K562 (cell line): ENCODE results near the gene RBM17. TPM values are rescaled to one million over a fixed set of nuclear protein-coding genes. Genes with fewer than 3 reads are reported as not detected.

Source experiments
- ATAC-seq: fragments of 200-7000 bp; cut with Tn5 transposase; 3 replicates; pipeline ENCODE4 v1.9.1; 2020; ENCODE audit warnings: moderate library complexity
- Bru-seq: library from RNA; stranded (reverse); fragments of 400-500 nt; gene quantifications from one replicate; lab custom pipeline; 2021; lab: Mats Ljungman, UMichigan
- BruChase-seq, 2 experiments: library from RNA; stranded (reverse); fragments of 400-500 nt; gene quantifications; one replicate each; lab custom pipeline; 2021; lab: Mats Ljungman, UMichigan
- BruUV-seq: library from RNA; stranded (reverse); fragments of 400-500 nt; replicated peaks from 2 replicates; lab custom pipeline; 2021; lab: Mats Ljungman, UMichigan
- CTCF ChIA-PET: fragments of 300-600 bp; formaldehyde crosslinking; extraction: SDS; loops from one replicate; lab custom pipeline; 2021; ENCODE audit warnings: low intra/inter-chr PET ratio; lab: Yijun Ruan, JAX
- POLR2A ChIA-PET: fragments of 300-600, 350-650 bp; sonication (Branson Sonifier 250); formaldehyde crosslinking; extraction: SDS; loops from one replicate; lab custom pipeline; 2021; ENCODE audit warnings: antibody characterized with exemption, inconsistent platforms; lab: Yijun Ruan, JAX
- DNase-seq, 4 experiments: peaks; one replicate each; pipeline versions ENCODE4 v3.0.0 to v3.0.0-alpha.2; 2011 to 2018; ENCODE audit warnings: low spot score in 3 of 4, mixed read lengths in 3 of 4; ENCODE audit errors: extremely low read depth in 1 of 4
- FAIRE-seq: peaks from 2 replicates; lab custom pipeline; 2011; peaks lifted over from hg19 to GRCh38; lab: Jason Lieb, UNC
- H2AFZ ChIP-seq: 2 replicates; pipeline ENCODE4 v1.6.0; 2011; ENCODE audit warnings: low read depth, low read length, control low read depth, inconsistent platforms
- H3K27ac ChIP-seq: fragments of 200-600 bp; 3 replicates; pipeline ENCODE4 v1.8.0; 2011; ENCODE audit warnings: low read depth, mild to moderate bottlenecking, control low read depth, inconsistent platforms, low read length, moderate library complexity, mixed read lengths; ENCODE audit errors: extremely low read depth
- H3K27me3 ChIP-seq, 2 experiments: fragments of 300-600 bp in 1 of 2; 2 replicates in 1 of 2; 3 replicates in 1 of 2; pipeline versions ENCODE4 v1.6.0 to v1.8.0; 2011; ENCODE audit warnings: inconsistent platforms in 2 of 2, low read length in 2 of 2, mild to moderate bottlenecking in 1 of 2, mixed read lengths in 1 of 2, moderate library complexity in 1 of 2; ENCODE audit not compliant: control insufficient read depth in 2 of 2, insufficient read depth in 2 of 2
- H3K36me3 ChIP-seq: fragments of 300-600 bp; 3 replicates; pipeline ENCODE4 v1.8.0; 2011; ENCODE audit warnings: mild to moderate bottlenecking, low read length, inconsistent platforms; ENCODE audit not compliant: control insufficient read depth, insufficient read depth
- H3K4me1 ChIP-seq, 2 experiments: fragments of 200-600 bp in 1 of 2; replicated peaks in 1 of 2; 2 replicates in 1 of 2; 3 replicates in 1 of 2; pipeline versions ENCODE4 v1.5.1 to v1.8.0; 2011; ENCODE audit warnings: inconsistent platforms in 2 of 2, low read length in 2 of 2, mild to moderate bottlenecking in 1 of 2, mixed read lengths in 1 of 2, moderate library complexity in 1 of 2; ENCODE audit not compliant: control insufficient read depth in 2 of 2, insufficient read depth in 2 of 2
- H3K4me2 ChIP-seq: 2 replicates; pipeline ENCODE4 v1.6.1; 2011; ENCODE audit warnings: low read length, control low read depth, inconsistent platforms, mixed read lengths; ENCODE audit not compliant: insufficient read depth
- H3K4me3 ChIP-seq: fragments of 200-600 bp; sonication (generic), shearing (Covaris generic); 2 replicates; pipeline ENCODE4 v1.5.1; 2016; ENCODE audit warnings: control low read depth, inconsistent platforms
- H3K79me2 ChIP-seq: fragments of 200-600 bp; 3 replicates; pipeline ENCODE4 v1.8.0; 2011; ENCODE audit warnings: low read length, inconsistent platforms; ENCODE audit not compliant: control insufficient read depth, insufficient read depth
- H3K9ac ChIP-seq, 2 experiments: 2 replicates each; pipeline versions ENCODE4 v1.6.0 to v1.6.1; 2011; ENCODE audit warnings: low read depth in 2 of 2, low read length in 2 of 2, control low read depth in 1 of 2, inconsistent platforms in 1 of 2, mild to moderate bottlenecking in 1 of 2, mixed read lengths in 1 of 2; ENCODE audit not compliant: insufficient read depth in 1 of 2
- H3K9me1 ChIP-seq: one replicate; pipeline ENCODE4 v1.6.0; 2011; ENCODE audit warnings: inconsistent platforms, mild to moderate bottlenecking, low read length, moderate library complexity; ENCODE audit not compliant: control insufficient read depth, insufficient read depth
- H3K9me3 ChIP-seq: replicated peaks from 2 replicates; pipeline ENCODE4 v1.5.1; 2011; ENCODE audit warnings: low read depth, low read length, inconsistent platforms; ENCODE audit not compliant: control insufficient read depth, insufficient read depth
- H4K20me1 ChIP-seq: replicated peaks from 2 replicates; pipeline ENCODE4 v1.6.1; 2011; ENCODE audit warnings: low read length, inconsistent platforms, mixed read lengths; ENCODE audit not compliant: control insufficient read depth, insufficient read depth
- HCFC1 ChIP-seq: IDR thresholded peaks from 2 replicates; pipeline ENCODE4 v1.6.1; 2012; ENCODE audit warnings: low read depth, low read length, improper control_type of control experiment
- NUFIP1 ChIP-seq: fragments of 450-650 bp; IDR thresholded peaks from 2 replicates; pipeline ENCODE4 v1.6.1; 2018; ENCODE audit not compliant: partially characterized antibody
- ZEB2 ChIP-seq: fragments of 450-650 bp; IDR thresholded peaks from 2 replicates; pipeline ENCODE4 v1.6.1; 2016
- ZNF165 ChIP-seq: fragments of 250-450 bp; sonication (Bioruptor Pico); IDR thresholded peaks from 2 replicates; pipeline ENCODE4 v1.4.0; 2020; ENCODE audit warnings: borderline replicate concordance
- ZNF24 ChIP-seq: fragments of 450-650 bp; IDR thresholded peaks from 2 replicates; pipeline ENCODE4 v1.6.1; 2016
- WGBS: fragments of 100-300 bp; shearing (Covaris generic); methylation state at CpG from one replicate; pipeline ENCODE4 v1.1.6; 2016; ENCODE audit warnings: low coverage, mixed read lengths; ENCODE audit not compliant: insufficient coverage; ENCODE audit errors: missing lambda C conversion rate; 5-methylcytosine and 5-hydroxymethylcytosine counted together
- in situ Hi-C: fragments of 300-500 bp; cut with MboI; formaldehyde crosslinking; loops from 4 replicates; pipeline ENCODE4 v1.15.0; 2018; ENCODE audit warnings: inconsistent platforms, mixed read lengths
- intact Hi-C: fragments of 100-400 bp; cut with micrococcal nuclease; formaldehyde crosslinking; loops from 2 replicates; pipeline ENCODE4 v1.14.2; 2022
- long read RNA-seq, 3 experiments: library from polyadenylated mRNA in 2 of 3; library from RNA in 1 of 3; unstranded in 2 of 3; stranded (forward) in 1 of 3; transcript quantifications; one replicate each; pipeline ENCODE4 v2.0.0, GENCODE V29; 2019 to 2022
- polyA minus RNA-seq, 3 experiments: library from RNA; depleted of rRNA, polyadenylated mRNA; stranded (reverse); fragments of >200 nt; gene quantifications; 2 replicates each; pipeline ENCODE4 v1.2.3, GENCODE V29; 2011
- polyA plus RNA-seq, 8 experiments: library from polyadenylated mRNA; depleted of rRNA in 4 of 8; stranded (reverse) in 5 of 8; unstranded in 3 of 8; fragments of >200 nt; fragmentation: Nextera tagmentation in 2 of 8; fragmentation: Illumina TruSeq in 1 of 8; extraction: Ambion mirVana in 2 of 8; extraction: Trizol in 1 of 8; gene quantifications; 2 replicates each; pipeline versions ENCODE4 v1.2.1 to v1.2.3, GENCODE V29; 2011 to 2014; ENCODE audit warnings: inconsistent platforms in 1 of 8, missing spikeins in 1 of 8
- total RNA-seq, 7 experiments: library from RNA; depleted of rRNA in 6 of 7; stranded (reverse); fragments of >200 nt in 6 of 7; fragmentation: Illumina TruSeq in 2 of 7; extraction: Trizol in 2 of 7; gene quantifications; 2 replicates each; pipeline versions ENCODE4 v1.2.1 to v1.2.3, GENCODE V29; 2011 to 2021; ENCODE audit warnings: low replicate concordance in 1 of 7
- TF ChIP-seq, protein P1 (sequence below): sonication (generic); formaldehyde crosslinking; IDR thresholded peaks from 2 replicates; pipeline ENCODE4 v1.8.1; 2023; ENCODE audit warnings: mild to moderate bottlenecking, missing genetic modification reagents
- TF ChIP-seq, protein P2 (sequence below): IDR thresholded peaks from 2 replicates; pipeline ENCODE4 v1.6.1; 2011; ENCODE audit warnings: borderline replicate concordance, low read depth, mild to moderate bottlenecking, moderate library complexity, low read length; ENCODE audit not compliant: insufficient read depth, poor library complexity, severe bottlenecking

Gene RBM17, protein sequence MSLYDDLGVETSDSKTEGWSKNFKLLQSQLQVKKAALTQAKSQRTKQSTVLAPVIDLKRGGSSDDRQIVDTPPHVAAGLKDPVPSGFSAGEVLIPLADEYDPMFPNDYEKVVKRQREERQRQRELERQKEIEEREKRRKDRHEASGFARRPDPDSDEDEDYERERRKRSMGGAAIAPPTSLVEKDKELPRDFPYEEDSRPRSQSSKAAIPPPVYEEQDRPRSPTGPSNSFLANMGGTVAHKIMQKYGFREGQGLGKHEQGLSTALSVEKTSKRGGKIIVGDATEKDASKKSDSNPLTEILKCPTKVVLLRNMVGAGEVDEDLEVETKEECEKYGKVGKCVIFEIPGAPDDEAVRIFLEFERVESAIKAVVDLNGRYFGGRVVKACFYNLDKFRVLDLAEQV
- total RNA-seq (2011; cell fraction: chromatin; rRNA removed; ENCODE audit: low replicate concordance): 96.3 and 236 TPM in 2 replicates
- 32.2 and 43.0 TPM in 2 replicates for total RNA-seq (2011; cell fraction: nucleolus; rRNA removed)
- total RNA-seq (2011; cell fraction: nucleoplasm; rRNA removed): 66.7 and 73.8 TPM in 2 replicates
- total RNA-seq (2014; rRNA removed) (82.8 and 86.5 TPM in 2 replicates), total RNA-seq (2014; rRNA removed; fragmentation: Illumina TruSeq; extraction: Trizol) (124 and 148 TPM in 2 replicates), total RNA-seq (2015; rRNA removed; fragmentation: Illumina TruSeq; extraction: Trizol) (123 and 125 TPM in 2 replicates), total RNA-seq (2021) (144 and 145 TPM in 2 replicates), polyA plus RNA-seq (2011; rRNA removed) (51.7 and 53.2 TPM in 2 replicates), polyA plus RNA-seq (2014; fragmentation: Illumina TruSeq; extraction: Trizol) (194 and 217 TPM in 2 replicates), polyA plus RNA-seq (2014; fragmentation: Nextera tagmentation; extraction: Ambion mirVana) (10 to 100 TPM; 23.6 to 25.8 TPM), polyA plus RNA-seq (2014; rRNA removed) (139 and 141 TPM in 2 replicates), polyA minus RNA-seq (2011; rRNA and poly(A)+ RNA removed) (33.3 and 36.7 TPM in 2 replicates), Bru-seq, nascent RNA (percentile 92 among the genes with signal in this experiment), BruChase-seq, experiment 1, labeled RNA remaining after a 2-hour chase (percentile 96 among the genes with signal in this experiment), BruChase-seq, experiment 2, labeled RNA remaining after a 6-hour chase (percentile 96 among the genes with signal in this experiment)
- 15.8 and 25.6 TPM in 2 replicates for polyA plus RNA-seq (2011; cell fraction: cytosol; rRNA removed)
- 113 and 117 TPM in 2 replicates for polyA plus RNA-seq (2011; cell fraction: nucleus; rRNA removed)
- polyA plus RNA-seq (2012): 102 and 131 TPM in 2 replicates
- 27.6 and 31.4 TPM in 2 replicates for polyA minus RNA-seq (2011; cell fraction: cytosol; rRNA and poly(A)+ RNA removed)
- polyA minus RNA-seq (2011; cell fraction: nucleus; rRNA and poly(A)+ RNA removed): 27.5 and 50.4 TPM in 2 replicates
- long read RNA-seq, experiment 1, transcript RBM17-201 (12 exons, 2,755 nt): major isoform, 294 of 573 reads
- long read RNA-seq, experiment 1, partial matches to known transcripts: 231 of 573 reads
- long read RNA-seq, experiment 1, other reads (novel, unspliced or antisense): 43 of 573 reads
- long read RNA-seq, experiment 2, transcript RBM17-201 (12 exons, 2,755 nt): major isoform, 63 of 148 reads
- long read RNA-seq, experiment 2, partial matches to known transcripts: 60 of 148 reads
- long read RNA-seq, experiment 2, other reads (novel, unspliced or antisense): 25 of 148 reads
- long read RNA-seq, experiment 3, transcript RBM17-201 (12 exons, 2,755 nt): major isoform, 72 of 137 reads
- long read RNA-seq, experiment 3, partial matches to known transcripts: 61 of 137 reads
- long read RNA-seq, experiment 3, other reads (novel, unspliced or antisense): 4 of 137 reads

DNA sequence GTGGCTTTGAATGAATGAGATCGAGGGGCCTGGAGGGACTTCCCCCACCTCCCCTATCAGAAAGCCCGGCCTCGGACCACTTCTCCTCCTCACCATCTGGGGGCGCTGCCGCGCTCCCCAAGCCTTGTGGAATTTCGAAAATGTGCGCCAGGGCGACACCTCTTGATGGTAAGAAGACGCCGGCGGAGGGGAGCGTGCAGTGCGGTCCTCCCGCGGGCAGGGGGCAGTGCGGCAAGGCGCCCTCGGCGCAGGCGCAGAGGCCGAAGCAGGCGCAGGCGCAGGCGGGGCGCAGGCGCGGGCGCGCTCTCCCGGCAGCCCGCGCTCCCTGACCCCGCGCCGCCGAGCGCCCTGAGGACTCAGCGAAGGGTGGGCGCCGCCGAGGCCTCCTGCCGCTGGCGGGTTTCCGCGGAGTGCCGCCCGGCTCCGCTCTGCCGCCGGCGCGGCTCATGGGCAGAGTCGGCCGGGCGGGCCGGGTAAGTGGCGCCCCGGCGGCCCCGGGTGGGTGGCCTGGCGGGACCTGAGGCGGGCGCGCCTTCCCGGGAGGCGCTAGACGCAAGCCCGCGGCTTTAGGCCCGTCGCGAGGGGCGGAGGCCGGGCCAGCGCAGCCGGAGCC is at the start of gene RBM17:
Gene RBM17 (plus strand): TSS at position 314 of the 613 bp plus-strand sequence. CDS start 8,032 bp downstream, outside the sequence.
- peak within 1 kb of the TSS; percentile 89 to 99 for H3K9ac ChIP-seq
- H3K9me3 ChIP-seq: no peaks in the 10 kb centered on the region
- intact Hi-C loops: loop anchor here (5.0 to 10.0 kb wide), 3 partner anchors 73 to 313 kb away; no protein-coding TSS in a partner anchor
- ATAC-seq (peak; percentile 93), FAIRE-seq (peak; percentile 81), DNase-seq (peak; percentile 93 to 97 (median 95))
- ChIA-PET CTCF (interaction anchor here (0.6 to 6.0 kb wide), 13 partner anchors 26 to 275 kb away, joined by 3 to 47 read pairs (median 5); partner anchors contain the start of genes GDI2 and PFKFB3), POLR2A (interaction anchor here (0.5 to 0.7 kb wide), 2 partner anchors 133 to 396 kb away, joined by 3 to 5 read pairs; no protein-coding TSS in a partner anchor)
- peaks cover 19% of the 10 kb centered on the region for H4K20me1 ChIP-seq
- peaks cover 50% of the 10 kb centered on the region for H3K79me2 ChIP-seq
- peak within 1 kb of the TSS; percentile 95 for H3K4me2 ChIP-seq
- H3K36me3 ChIP-seq: peaks cover 22% of the 10 kb centered on the region; the same call in 2 of the 3 replicates
- no TSS peak for BruUV-seq
- H2AFZ ChIP-seq: peak within 1 kb of the TSS; percentile 80
- peak within 1 kb of the TSS; percentile 98 for H3K4me3 ChIP-seq
- peak within 1 kb of the TSS; percentile 89 for H3K27ac ChIP-seq
- peaks cover 14 to 17% of the 10 kb centered on the region in 2 experiments; a peak in 4 of 5 replicates for H3K4me1 ChIP-seq
- H3K9me1 ChIP-seq: no peaks in the 10 kb centered on the region
- under 1% methylated on average over 44 of the region's 77 CpGs for WGBS
- H3K27me3 ChIP-seq: peaks cover 4% of the 10 kb centered on the region in 2 experiments; a peak in 4 of 5 replicates
- in situ Hi-C loops: loop anchor here (5.0 kb wide), 1 partner anchor 142 kb away; no protein-coding TSS in a partner anchor
- TF ChIP-seq NUFIP1: peak; percentile 60
- peak; percentile 73 for TF ChIP-seq HCFC1
- TF ChIP-seq, protein P1, sequence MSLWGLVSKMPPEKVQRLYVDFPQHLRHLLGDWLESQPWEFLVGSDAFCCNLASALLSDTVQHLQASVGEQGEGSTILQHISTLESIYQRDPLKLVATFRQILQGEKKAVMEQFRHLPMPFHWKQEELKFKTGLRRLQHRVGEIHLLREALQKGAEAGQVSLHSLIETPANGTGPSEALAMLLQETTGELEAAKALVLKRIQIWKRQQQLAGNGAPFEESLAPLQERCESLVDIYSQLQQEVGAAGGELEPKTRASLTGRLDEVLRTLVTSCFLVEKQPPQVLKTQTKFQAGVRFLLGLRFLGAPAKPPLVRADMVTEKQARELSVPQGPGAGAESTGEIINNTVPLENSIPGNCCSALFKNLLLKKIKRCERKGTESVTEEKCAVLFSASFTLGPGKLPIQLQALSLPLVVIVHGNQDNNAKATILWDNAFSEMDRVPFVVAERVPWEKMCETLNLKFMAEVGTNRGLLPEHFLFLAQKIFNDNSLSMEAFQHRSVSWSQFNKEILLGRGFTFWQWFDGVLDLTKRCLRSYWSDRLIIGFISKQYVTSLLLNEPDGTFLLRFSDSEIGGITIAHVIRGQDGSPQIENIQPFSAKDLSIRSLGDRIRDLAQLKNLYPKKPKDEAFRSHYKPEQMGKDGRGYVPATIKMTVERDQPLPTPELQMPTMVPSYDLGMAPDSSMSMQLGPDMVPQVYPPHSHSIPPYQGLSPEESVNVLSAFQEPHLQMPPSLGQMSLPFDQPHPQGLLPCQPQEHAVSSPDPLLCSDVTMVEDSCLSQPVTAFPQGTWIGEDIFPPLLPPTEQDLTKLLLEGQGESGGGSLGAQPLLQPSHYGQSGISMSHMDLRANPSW (CRISPR knock-in tag): no peak
- TF ChIP-seq, protein P2, sequence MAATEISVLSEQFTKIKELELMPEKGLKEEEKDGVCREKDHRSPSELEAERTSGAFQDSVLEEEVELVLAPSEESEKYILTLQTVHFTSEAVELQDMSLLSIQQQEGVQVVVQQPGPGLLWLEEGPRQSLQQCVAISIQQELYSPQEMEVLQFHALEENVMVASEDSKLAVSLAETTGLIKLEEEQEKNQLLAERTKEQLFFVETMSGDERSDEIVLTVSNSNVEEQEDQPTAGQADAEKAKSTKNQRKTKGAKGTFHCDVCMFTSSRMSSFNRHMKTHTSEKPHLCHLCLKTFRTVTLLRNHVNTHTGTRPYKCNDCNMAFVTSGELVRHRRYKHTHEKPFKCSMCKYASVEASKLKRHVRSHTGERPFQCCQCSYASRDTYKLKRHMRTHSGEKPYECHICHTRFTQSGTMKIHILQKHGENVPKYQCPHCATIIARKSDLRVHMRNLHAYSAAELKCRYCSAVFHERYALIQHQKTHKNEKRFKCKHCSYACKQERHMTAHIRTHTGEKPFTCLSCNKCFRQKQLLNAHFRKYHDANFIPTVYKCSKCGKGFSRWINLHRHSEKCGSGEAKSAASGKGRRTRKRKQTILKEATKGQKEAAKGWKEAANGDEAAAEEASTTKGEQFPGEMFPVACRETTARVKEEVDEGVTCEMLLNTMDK: peak; percentile 92
- no peak for TF ChIP-seq ZNF165 (CRISPR knock-in tag)
- TF ChIP-seq ZEB2: no peak
- TF ChIP-seq ZNF24: no peak; the same call in 1 of the 2 replicates
